Activated T-helper 17 cell treated with anti-CD3 and anti-CD28 coated beads, Interleukin-2, amount 50 U/mL, for 72 hours (primary cell): ENCODE measurements around the gene HEXD. TPM values are rescaled to one million over a fixed set of nuclear protein-coding genes. Genes with fewer than 3 reads are reported as not detected.
A peak's percentile ranks its signal among the peaks of the same experiment; 100 is the strongest.
"Not testable (repeated sequence)": the region's sequence is repeated elsewhere in the genome, so short reads cannot be mapped to it uniquely, and the experiment has no call there.

Experiments used
- ATAC-seq: fragments of 150-1000 bp; cut with Tn5 transposase; replicated peaks from 2 replicates; pipeline ENCODE4 v1.10.0; 2021; ENCODE audit warnings: mild to moderate bottlenecking, moderate library complexity
- H3K27ac Mint-ChIP-seq: one replicate; pipeline ENCODE4 v1.8.0; 2022; ENCODE audit warnings: mixed read lengths
- H3K27me3 Mint-ChIP-seq: one replicate; pipeline ENCODE4 v1.8.0; 2022; ENCODE audit warnings: mixed read lengths
- H3K36me3 Mint-ChIP-seq: one replicate; pipeline ENCODE4 v1.8.0; 2022; ENCODE audit warnings: low read depth, mild to moderate bottlenecking, mixed read lengths
- H3K4me1 Mint-ChIP-seq: one replicate; pipeline ENCODE4 v1.8.0; 2022; ENCODE audit warnings: mixed read lengths
- H3K4me3 Mint-ChIP-seq: one replicate; pipeline ENCODE4 v1.8.0; 2022; ENCODE audit warnings: mild to moderate bottlenecking, mixed read lengths
- H3K9me3 Mint-ChIP-seq: one replicate; pipeline ENCODE4 v1.8.0; 2022; ENCODE audit warnings: mixed read lengths
- total RNA-seq, 2 donors: library from RNA; stranded (reverse); gene quantifications; one replicate each; pipeline ENCODE4 v1.2.3, GENCODE V29; 2022

HEXD gene
- total RNA-seq, 2 donors from 2014 or later = 25.1 to 31.9 TPM

- Mint-ChIP-seq H3K9me3 (no peaks in the 10 kb centered on the region), H3K36me3 (peaks cover 59% of the 10 kb centered on the region), H3K4me3 (peak within 1 kb of the TSS; percentile 94), H3K27me3 (no peaks in the 10 kb centered on the region), H3K4me1 (peaks cover 23% of the 10 kb centered on the region), H3K27ac (peak within 1 kb of the TSS; percentile 97)
- peak; percentile 98 for ATAC-seq
Observed at GRCh38 chr17:82458179-82458884, 40.2 kb downstream of the HEXD start, which contains the start of gene NARF. NARF (plus strand) TSS chr17:82458741; CDS start chr17:82458804, 63 bp downstream.

GRCh38 chr17:82458885-82459424 is 40.8 kb downstream of the HEXD start:
- Mint-ChIP-seq H3K27ac (peak overlapping the region; percentile 91), H3K27me3 (no peaks in the 10 kb centered on the region), H3K4me1 (peaks cover 28% of the 10 kb centered on the region), H3K36me3 (peaks cover 65% of the 10 kb centered on the region), H3K9me3 (no peaks in the 10 kb centered on the region), H3K4me3 (peak overlapping the region; percentile 94)
- no peak for ATAC-seq

- Mint-ChIP-seq H3K4me1 (peaks cover 28% of the 10 kb centered on the region), H3K4me3 (peak overlapping the region; percentile 94), H3K36me3 (peaks cover 75% of the 10 kb centered on the region)
- not testable (repeated sequence) for ATAC-seq, H3K27me3 Mint-ChIP-seq, H3K27ac Mint-ChIP-seq, H3K9me3 Mint-ChIP-seq
Observed at GRCh38 chr17:82459936-82460335, 41.8 kb downstream of the HEXD start.

- H3K27ac Mint-ChIP-seq = peak overlapping the region; percentile 80
- H3K27me3 Mint-ChIP-seq = no peaks in the 10 kb centered on the region
- no peak overlapping the region for H3K4me3 Mint-ChIP-seq
- peaks cover 94% of the 10 kb centered on the region for H3K36me3 Mint-ChIP-seq
- peaks cover 33% of the 10 kb centered on the region for H3K4me1 Mint-ChIP-seq
- ATAC-seq = no peak
- no peaks in the 10 kb centered on the region for H3K9me3 Mint-ChIP-seq
Observed at GRCh38 chr17:82461827-82462524, 43.8 kb downstream of the HEXD start.

GRCh38 chr17:82463391-82463790 is 45.2 kb downstream of the HEXD start:
- ATAC-seq = no peak
- H3K27me3 Mint-ChIP-seq = no peaks in the 10 kb centered on the region
- no peak overlapping the region for H3K4me3 Mint-ChIP-seq
- no peaks in the 10 kb centered on the region for H3K9me3 Mint-ChIP-seq
- peaks cover 96% of the 10 kb centered on the region for H3K36me3 Mint-ChIP-seq
- H3K27ac Mint-ChIP-seq = peak overlapping the region; percentile 28
- peaks cover 22% of the 10 kb centered on the region for H3K4me1 Mint-ChIP-seq

- Mint-ChIP-seq H3K9me3 (no peaks in the 10 kb centered on the region), H3K27ac (peak overlapping the region; percentile 28), H3K27me3 (no peaks in the 10 kb centered on the region), H3K36me3 (peaks cover 100% of the 10 kb centered on the region), H3K4me1 (peaks cover 22% of the 10 kb centered on the region), H3K4me3 (no peak overlapping the region)
- ATAC-seq = no peak
Observed at GRCh38 chr17:82463925-82464566, 45.9 kb downstream of the HEXD start.

GRCh38 chr17:82464567-82464929 is 46.4 kb downstream of the HEXD start:
- peaks cover 100% of the 10 kb centered on the region for H3K36me3 Mint-ChIP-seq
- H3K27me3 Mint-ChIP-seq = no peaks in the 10 kb centered on the region
- H3K4me3 Mint-ChIP-seq = no peak overlapping the region
- H3K4me1 Mint-ChIP-seq = peaks cover 22% of the 10 kb centered on the region
- peak overlapping the region; percentile 28 for H3K27ac Mint-ChIP-seq
- ATAC-seq = no peak
- no peaks in the 10 kb centered on the region for H3K9me3 Mint-ChIP-seq

GRCh38 chr17:82465023-82465603 is 47.0 kb downstream of the HEXD start:
- Mint-ChIP-seq H3K4me1 (peaks cover 22% of the 10 kb centered on the region), H3K27ac (no peak overlapping the region), H3K36me3 (peaks cover 100% of the 10 kb centered on the region), H3K4me3 (no peak overlapping the region), H3K27me3 (no peaks in the 10 kb centered on the region), H3K9me3 (no peaks in the 10 kb centered on the region)
- ATAC-seq = peak; percentile 73

- Mint-ChIP-seq H3K4me1 (peaks cover 8% of the 10 kb centered on the region), H3K27me3 (no peaks in the 10 kb centered on the region), H3K36me3 (peaks cover 98% of the 10 kb centered on the region), H3K27ac (no peak overlapping the region), H3K9me3 (no peaks in the 10 kb centered on the region), H3K4me3 (no peak overlapping the region)
- no peak for ATAC-seq
Observed at GRCh38 chr17:82468692-82469091, 50.5 kb downstream of the HEXD start.

- Mint-ChIP-seq H3K36me3 (peaks cover 97% of the 10 kb centered on the region), H3K27me3 (no peaks in the 10 kb centered on the region)
Observed at GRCh38 chr17:82470065-82470464, 51.9 kb downstream of the HEXD start.

GRCh38 chr17:82474223-82475010 is 56.3 kb downstream of the HEXD start:
- Mint-ChIP-seq H3K4me1 (peaks cover 6% of the 10 kb centered on the region), H3K36me3 (peaks cover 88% of the 10 kb centered on the region), H3K27ac (no peak overlapping the region), H3K9me3 (no peaks in the 10 kb centered on the region), H3K27me3 (no peaks in the 10 kb centered on the region), H3K4me3 (no peak overlapping the region)
- ATAC-seq = no peak

More at GRCh38 chr17:82470065-82470464, 51.9 kb downstream of the HEXD start:
- ATAC-seq = no peak
- H3K27ac Mint-ChIP-seq = no peak overlapping the region
- no peaks in the 10 kb centered on the region for H3K9me3 Mint-ChIP-seq
- H3K4me1 Mint-ChIP-seq = peaks cover 6% of the 10 kb centered on the region
- no peak overlapping the region for H3K4me3 Mint-ChIP-seq

GRCh38 chr17:82475458-82475857 is 57.3 kb downstream of the HEXD start:
- peaks cover 88% of the 10 kb centered on the region for H3K36me3 Mint-ChIP-seq
- H3K4me3 Mint-ChIP-seq = no peak overlapping the region
- H3K4me1 Mint-ChIP-seq = peaks cover 6% of the 10 kb centered on the region
- H3K27me3 Mint-ChIP-seq = no peaks in the 10 kb centered on the region
- H3K9me3 Mint-ChIP-seq = no peaks in the 10 kb centered on the region
- H3K27ac Mint-ChIP-seq = no peak overlapping the region
- ATAC-seq = no peak

GRCh38 chr17:82477934-82478333 is 59.8 kb downstream of the HEXD start:
- Mint-ChIP-seq H3K27ac (peak overlapping the region; percentile 46), H3K27me3 (no peaks in the 10 kb centered on the region), H3K4me1 (peaks cover 6% of the 10 kb centered on the region), H3K36me3 (peaks cover 87% of the 10 kb centered on the region), H3K9me3 (no peaks in the 10 kb centered on the region), H3K4me3 (no peak overlapping the region)
- ATAC-seq = no peak

GRCh38 chr17:82479602-82480001 is 61.5 kb downstream of the HEXD start:
- Mint-ChIP-seq H3K27ac (no peak overlapping the region), H3K4me3 (no peak overlapping the region), H3K27me3 (no peaks in the 10 kb centered on the region), H3K36me3 (peaks cover 89% of the 10 kb centered on the region), H3K9me3 (no peaks in the 10 kb centered on the region), H3K4me1 (peaks cover 6% of the 10 kb centered on the region)
- ATAC-seq = no peak
